Hepatocyte (in vitro differentiated cells): ENCODE results near the gene MAP4K5.

Source experiments
- EZH2 ChIP-seq: fragments of 200-600 bp; sonication (generic); IDR thresholded peaks from 2 replicates; pipeline ENCODE4 v1.6.1; 2016; ENCODE audit warnings: antibody characterized with exemption, mild to moderate bottlenecking, borderline replicate concordance
- TF ChIP-seq, protein P1 (sequence below): fragments of 200-600 bp; sonication (generic); IDR thresholded peaks from 2 replicates; pipeline ENCODE4 v1.5.1; 2016; ENCODE audit warnings: antibody characterized with exemption, mild to moderate bottlenecking; ENCODE audit not compliant: poor library complexity

DNA sequence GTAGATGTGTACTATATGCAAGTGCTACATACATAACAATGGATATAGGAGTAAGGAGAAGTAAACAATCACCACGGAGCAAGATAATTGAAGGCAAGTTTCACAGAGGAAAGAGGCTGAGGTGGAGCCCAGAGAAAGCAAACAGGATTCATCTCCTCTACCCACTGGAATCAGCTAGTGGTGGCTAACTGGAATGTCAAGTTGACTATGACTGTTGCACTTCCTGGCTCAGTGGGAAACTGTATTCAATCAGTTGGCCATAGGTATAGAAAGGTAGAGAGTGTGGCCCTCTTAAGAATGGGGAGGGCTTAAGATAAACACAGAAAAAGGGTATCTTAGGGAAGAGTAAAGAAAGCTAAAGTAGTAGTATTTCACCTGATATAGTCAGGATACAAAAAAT lies 62.4 kb downstream of the MAP4K5 start:
- TF ChIP-seq, protein P1, sequence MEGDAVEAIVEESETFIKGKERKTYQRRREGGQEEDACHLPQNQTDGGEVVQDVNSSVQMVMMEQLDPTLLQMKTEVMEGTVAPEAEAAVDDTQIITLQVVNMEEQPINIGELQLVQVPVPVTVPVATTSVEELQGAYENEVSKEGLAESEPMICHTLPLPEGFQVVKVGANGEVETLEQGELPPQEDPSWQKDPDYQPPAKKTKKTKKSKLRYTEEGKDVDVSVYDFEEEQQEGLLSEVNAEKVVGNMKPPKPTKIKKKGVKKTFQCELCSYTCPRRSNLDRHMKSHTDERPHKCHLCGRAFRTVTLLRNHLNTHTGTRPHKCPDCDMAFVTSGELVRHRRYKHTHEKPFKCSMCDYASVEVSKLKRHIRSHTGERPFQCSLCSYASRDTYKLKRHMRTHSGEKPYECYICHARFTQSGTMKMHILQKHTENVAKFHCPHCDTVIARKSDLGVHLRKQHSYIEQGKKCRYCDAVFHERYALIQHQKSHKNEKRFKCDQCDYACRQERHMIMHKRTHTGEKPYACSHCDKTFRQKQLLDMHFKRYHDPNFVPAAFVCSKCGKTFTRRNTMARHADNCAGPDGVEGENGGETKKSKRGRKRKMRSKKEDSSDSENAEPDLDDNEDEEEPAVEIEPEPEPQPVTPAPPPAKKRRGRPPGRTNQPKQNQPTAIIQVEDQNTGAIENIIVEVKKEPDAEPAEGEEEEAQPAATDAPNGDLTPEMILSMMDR: no peak
- no peak for TF ChIP-seq EZH2
